Hematopoietic multipotent progenitor cell treated with erythropoietin and hydrocortisone succinate and interleukin-3 and kit ligand, for 17 days (in vitro differentiated cells): ENCODE measurements around the gene BAZ1A.

Source experiments
- DNase-seq: peaks from one replicate; pipeline ENCODE4 v3.0.0-alpha.2; 2015; ENCODE audit warnings: low spot score

The BAZ1A gene

DNA sequence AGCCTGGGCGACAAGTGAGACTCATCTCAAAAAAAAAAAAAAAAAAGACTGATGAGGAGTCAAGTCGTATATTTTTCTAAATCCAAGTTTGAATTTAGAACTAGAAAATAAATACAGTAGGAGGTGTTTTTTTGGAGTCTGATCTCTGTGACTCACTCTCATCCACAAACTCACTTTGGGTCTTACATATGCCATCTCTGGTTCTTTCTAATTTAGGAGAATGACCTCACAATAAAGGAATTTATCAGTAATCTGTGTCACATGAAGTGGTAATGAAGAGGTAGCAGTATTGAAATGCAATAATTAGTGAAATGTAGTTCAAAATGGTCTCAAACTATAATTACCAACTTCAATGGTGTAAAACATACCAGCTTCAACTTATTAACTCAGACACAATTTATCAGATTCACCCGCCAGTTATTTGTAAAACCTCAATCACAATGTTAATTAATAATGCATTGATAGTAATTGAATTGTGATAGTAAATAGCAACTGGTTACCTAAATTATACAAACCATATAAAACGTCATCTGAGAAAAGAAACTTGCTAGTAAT lies 156.3 kb downstream of the BAZ1A start:
- DNase-seq = peak; percentile 3

- DNase-seq = no peak
Observed at GRCh38 chr14:34715127-34715863, 159.9 kb downstream of the BAZ1A start.

- DNase-seq = peak; percentile 68
Observed at GRCh38 chr14:34714320-34715126, 160.6 kb downstream of the BAZ1A start, which contains the start of gene CFL2. Gene CFL2 (minus strand): TSS chr14:34714593. CDS start chr14:34714540, 53 bp downstream.

- DNase-seq = peak; percentile 41
Observed at GRCh38 chr14:34713681-34714319, 161.4 kb downstream of the BAZ1A start.

DNA sequence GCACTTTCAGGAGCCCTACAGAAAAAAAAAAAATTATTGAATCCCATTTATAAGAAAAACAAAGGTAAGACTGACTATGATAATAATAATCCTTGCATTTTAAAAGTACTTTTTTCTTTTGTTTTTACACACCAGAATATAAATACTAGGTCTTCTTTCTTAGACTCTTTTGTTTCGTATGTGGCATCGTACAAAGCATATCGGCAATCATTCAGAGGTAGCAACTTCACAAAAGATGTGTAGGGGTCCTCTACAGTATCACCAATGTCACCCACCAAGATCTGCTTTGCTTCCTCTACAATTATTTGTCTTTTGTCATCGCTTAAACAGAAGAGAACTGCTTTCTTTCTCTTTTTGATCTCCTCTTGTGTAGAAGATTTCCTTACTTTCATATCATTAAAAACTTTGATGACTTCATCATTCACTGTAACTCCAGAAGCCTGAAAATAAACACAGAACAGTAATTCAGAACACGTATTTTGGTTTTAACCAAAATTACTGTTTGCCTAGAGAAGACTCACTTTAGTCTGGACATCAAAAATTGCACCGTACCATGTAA lies 162.0 kb downstream of the BAZ1A start:
- DNase-seq = no peak

GRCh38 chr14:34711796-34712712 lies 163.1 kb downstream of the BAZ1A start:
- DNase-seq = no peak

- no peak for DNase-seq
Observed at GRCh38 chr14:34711169-34711568, 164.0 kb downstream of the BAZ1A start.

- DNase-seq = no peak
Observed at GRCh38 chr14:34710744-34711143, 164.4 kb downstream of the BAZ1A start.

- no peak for DNase-seq
Observed at GRCh38 chr14:34710006-34710405, 165.2 kb downstream of the BAZ1A start.

DNA sequence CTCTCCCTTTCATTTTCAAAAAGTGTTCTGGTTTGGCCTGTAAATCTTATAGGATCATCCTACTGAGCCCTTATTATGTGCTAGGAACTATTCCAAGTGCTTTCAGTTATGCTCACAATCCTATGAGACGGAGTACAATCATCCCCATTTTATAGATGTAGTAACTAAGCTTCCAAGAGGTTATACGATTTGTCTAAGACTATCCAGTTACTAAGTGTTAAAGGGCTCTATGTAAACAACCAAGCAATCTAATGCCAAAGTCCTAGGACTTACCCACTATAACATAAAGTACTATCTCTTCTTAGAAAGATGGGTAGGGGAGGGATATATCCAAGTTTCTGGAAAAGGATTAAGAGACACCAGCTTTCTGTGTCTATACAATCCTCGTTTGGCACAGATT lies 167.4 kb downstream of the BAZ1A start:
- DNase-seq = no peak
